Measurements from ENCODE around the gene RASD2.
A peak's percentile ranks its signal among the peaks of the same experiment; 100 is the strongest.
"Not testable (repeated sequence)": the region's sequence is repeated elsewhere in the genome, so short reads cannot be mapped to it uniquely, and the experiment has no call there.

Gene RASD2

GRCh38 chr22:35540595-35541253 is at the start of gene RASD2:
TSS of gene RASD2 (plus strand) at chr22:35540831. CDS start at chr22:35546810, 5,979 bp downstream.
- Histone ChIP-seq H3K4me1 (ENCODE audit: insufficient read depth, low read length) (peaks cover 13% of the 10 kb centered on the region; the same call in 1 of the 2 replicates), H3K9me3 (ENCODE audit: control insufficient read depth, insufficient read depth, low read length) (no peaks in the 10 kb centered on the region), H3K9ac (ENCODE audit: low read depth, low read length) (peak within 1 kb of the TSS; percentile 60), H3K36me3 (ENCODE audit: insufficient read depth, low read length) (no peaks in the 10 kb centered on the region)

GRCh38 chr22:35491061-35491907 is 49.3 kb upstream of the RASD2 start:
- not testable (repeated sequence) for H3K9me3 ChIP-seq (ENCODE audit: control insufficient read depth, insufficient read depth, low read length)

GRCh38 chr22:35491908-35492380 is 48.7 kb upstream of the RASD2 start:
- no peaks in the 10 kb centered on the region for H3K36me3 ChIP-seq (ENCODE audit: insufficient read depth, low read length)
- no peaks in the 10 kb centered on the region for H3K9me3 ChIP-seq (ENCODE audit: control insufficient read depth, insufficient read depth, low read length)
- H3K4me1 ChIP-seq (ENCODE audit: insufficient read depth, low read length) = no peaks in the 10 kb centered on the region
- no peak overlapping the region for H3K9ac ChIP-seq (ENCODE audit: low read depth, low read length)

More at GRCh38 chr22:35491061-35491907, 49.3 kb upstream of the RASD2 start:
- not testable (repeated sequence) for H3K36me3 ChIP-seq (ENCODE audit: insufficient read depth, low read length); H3K9ac ChIP-seq (ENCODE audit: low read depth, low read length); H3K4me1 ChIP-seq (ENCODE audit: insufficient read depth, low read length)

- Histone ChIP-seq H3K4me1 (ENCODE audit: insufficient read depth, low read length) (no peaks in the 10 kb centered on the region), H3K9me3 (ENCODE audit: control insufficient read depth, insufficient read depth, low read length) (no peaks in the 10 kb centered on the region), H3K9ac (ENCODE audit: low read depth, low read length) (no peak overlapping the region), H3K36me3 (ENCODE audit: insufficient read depth, low read length) (no peaks in the 10 kb centered on the region)
Measured at GRCh38 chr22:35493074-35493473, 47.6 kb upstream of the RASD2 start.

- not testable (repeated sequence) for H3K9me3 ChIP-seq (ENCODE audit: control insufficient read depth, insufficient read depth, low read length); H3K9ac ChIP-seq (ENCODE audit: low read depth, low read length); H3K4me1 ChIP-seq (ENCODE audit: insufficient read depth, low read length); H3K36me3 ChIP-seq (ENCODE audit: insufficient read depth, low read length)
Measured at GRCh38 chr22:35495711-35496110, 44.9 kb upstream of the RASD2 start.

GRCh38 chr22:35496768-35497312 is 43.8 kb upstream of the RASD2 start:
- Histone ChIP-seq H3K36me3 (ENCODE audit: insufficient read depth, low read length) (no peaks in the 10 kb centered on the region), H3K9ac (ENCODE audit: low read depth, low read length) (no peak overlapping the region), H3K4me1 (ENCODE audit: insufficient read depth, low read length) (no peaks in the 10 kb centered on the region), H3K9me3 (ENCODE audit: control insufficient read depth, insufficient read depth, low read length) (no peaks in the 10 kb centered on the region)

GRCh38 chr22:35498026-35498800 is 42.4 kb upstream of the RASD2 start:
- H3K9me3 ChIP-seq (ENCODE audit: control insufficient read depth, insufficient read depth, low read length) = no peaks in the 10 kb centered on the region
- H3K9ac ChIP-seq (ENCODE audit: low read depth, low read length) = no peak overlapping the region
- H3K4me1 ChIP-seq (ENCODE audit: insufficient read depth, low read length) = no peaks in the 10 kb centered on the region
- H3K36me3 ChIP-seq (ENCODE audit: insufficient read depth, low read length) = no peaks in the 10 kb centered on the region

GRCh38 chr22:35502836-35503235 is 37.8 kb upstream of the RASD2 start:
- Histone ChIP-seq H3K9me3 (ENCODE audit: control insufficient read depth, insufficient read depth, low read length) (no peaks in the 10 kb centered on the region), H3K36me3 (ENCODE audit: insufficient read depth, low read length) (no peaks in the 10 kb centered on the region), H3K4me1 (ENCODE audit: insufficient read depth, low read length) (peaks cover 3% of the 10 kb centered on the region; the same call in 1 of the 2 replicates), H3K9ac (ENCODE audit: low read depth, low read length) (no peak overlapping the region)

- no peaks in the 10 kb centered on the region for H3K36me3 ChIP-seq (ENCODE audit: insufficient read depth, low read length)
- no peak overlapping the region for H3K9ac ChIP-seq (ENCODE audit: low read depth, low read length)
- H3K4me1 ChIP-seq (ENCODE audit: insufficient read depth, low read length) = peaks cover 3% of the 10 kb centered on the region; the same call in 1 of the 2 replicates
- no peaks in the 10 kb centered on the region for H3K9me3 ChIP-seq (ENCODE audit: control insufficient read depth, insufficient read depth, low read length)
Measured at GRCh38 chr22:35505399-35506258, 35.0 kb upstream of the RASD2 start.

- Histone ChIP-seq H3K9ac (ENCODE audit: low read depth, low read length) (no peak overlapping the region), H3K9me3 (ENCODE audit: control insufficient read depth, insufficient read depth, low read length) (no peaks in the 10 kb centered on the region), H3K36me3 (ENCODE audit: insufficient read depth, low read length) (no peaks in the 10 kb centered on the region), H3K4me1 (ENCODE audit: insufficient read depth, low read length) (peaks cover 6% of the 10 kb centered on the region)
Measured at GRCh38 chr22:35506259-35506570, 34.4 kb upstream of the RASD2 start.

GRCh38 chr22:35507851-35508250 is 32.8 kb upstream of the RASD2 start:
- not testable (repeated sequence) for H3K4me1 ChIP-seq (ENCODE audit: insufficient read depth, low read length); H3K9me3 ChIP-seq (ENCODE audit: control insufficient read depth, insufficient read depth, low read length); H3K36me3 ChIP-seq (ENCODE audit: insufficient read depth, low read length); H3K9ac ChIP-seq (ENCODE audit: low read depth, low read length)

GRCh38 chr22:35509451-35509850 is 31.2 kb upstream of the RASD2 start:
- no peak overlapping the region for H3K9ac ChIP-seq (ENCODE audit: low read depth, low read length)
- peaks cover 6% of the 10 kb centered on the region for H3K4me1 ChIP-seq (ENCODE audit: insufficient read depth, low read length)
- no peaks in the 10 kb centered on the region for H3K36me3 ChIP-seq (ENCODE audit: insufficient read depth, low read length)
- H3K9me3 ChIP-seq (ENCODE audit: control insufficient read depth, insufficient read depth, low read length) = no peaks in the 10 kb centered on the region

GRCh38 chr22:35509960-35510359 is 30.7 kb upstream of the RASD2 start:
- peaks cover 6% of the 10 kb centered on the region for H3K4me1 ChIP-seq (ENCODE audit: insufficient read depth, low read length)
- no peaks in the 10 kb centered on the region for H3K36me3 ChIP-seq (ENCODE audit: insufficient read depth, low read length)
- H3K9ac ChIP-seq (ENCODE audit: low read depth, low read length) = no peak overlapping the region
- no peaks in the 10 kb centered on the region for H3K9me3 ChIP-seq (ENCODE audit: control insufficient read depth, insufficient read depth, low read length)

Measured in ES-I3 (cell line).